GM10847 (cell line): ENCODE data around the gene METTL5.

Experiments
- POLR2A ChIP-seq: IDR thresholded peaks from 2 replicates; pipeline ENCODE4 v1.6.1; 2011; ENCODE audit not compliant: insufficient read length; ENCODE audit errors: extremely low read depth

METTL5 gene

GRCh38 chr2:169790581-169790980, 34.1 kb downstream of the METTL5 start:
- no peak for TF ChIP-seq POLR2A

DNA sequence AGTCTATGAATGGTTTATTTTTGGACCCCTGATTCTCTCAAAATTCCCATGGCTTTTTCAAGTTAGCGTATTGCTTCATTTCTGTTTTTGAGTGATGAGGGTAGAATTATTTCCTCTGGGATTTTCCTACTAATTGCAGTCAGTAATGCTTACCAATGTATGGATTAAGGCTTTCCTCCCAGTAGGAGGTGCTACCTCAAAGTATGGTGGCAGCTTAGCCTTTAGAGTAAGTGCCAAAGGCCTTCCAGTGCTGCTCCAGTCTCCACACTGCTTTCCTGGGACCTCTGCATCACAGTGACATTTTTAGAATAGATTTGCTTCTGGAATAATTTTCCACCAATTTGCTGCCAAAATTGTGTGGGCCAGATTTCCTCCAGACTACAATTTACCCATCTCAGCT, 42.2 kb downstream of the METTL5 start:
- TF ChIP-seq POLR2A, result no peak

DNA sequence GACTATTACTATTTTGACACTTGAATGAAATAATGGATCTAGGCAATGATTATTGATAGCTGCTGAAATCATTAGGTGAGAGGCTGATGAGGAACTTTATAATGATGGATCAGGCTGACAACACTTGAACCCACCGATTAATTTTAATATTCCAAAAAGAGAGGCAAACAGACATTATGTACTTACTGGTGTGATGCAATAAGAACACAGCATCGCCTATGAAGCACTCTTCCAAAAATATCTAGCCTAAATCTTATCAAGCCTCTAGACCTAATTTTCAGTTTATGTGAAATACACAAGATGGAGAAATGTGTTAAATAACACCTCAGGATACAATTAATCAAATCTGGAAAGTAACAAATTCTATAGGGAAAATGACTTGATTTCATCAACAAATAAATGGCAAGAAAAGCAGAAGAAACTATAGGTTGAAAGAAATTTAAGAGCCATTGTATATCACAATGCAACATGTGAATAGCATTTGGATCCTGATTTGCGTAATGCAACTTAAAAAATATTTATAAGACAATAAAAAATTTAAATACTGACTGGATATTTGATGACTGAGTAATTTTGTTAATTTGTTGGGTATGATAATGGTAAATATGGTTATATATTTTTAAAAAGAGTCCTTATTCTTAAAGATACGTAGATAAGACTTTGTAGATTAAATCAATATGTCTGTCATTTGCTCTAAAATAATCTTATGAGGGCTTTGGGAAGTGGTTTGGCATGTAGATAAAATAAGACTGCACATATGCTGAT, 43.3 kb downstream of the METTL5 start:
- no peak for TF ChIP-seq POLR2A

GRCh38 chr2:169778446-169778845, 46.3 kb downstream of the METTL5 start:
- no peak for TF ChIP-seq POLR2A

DNA sequence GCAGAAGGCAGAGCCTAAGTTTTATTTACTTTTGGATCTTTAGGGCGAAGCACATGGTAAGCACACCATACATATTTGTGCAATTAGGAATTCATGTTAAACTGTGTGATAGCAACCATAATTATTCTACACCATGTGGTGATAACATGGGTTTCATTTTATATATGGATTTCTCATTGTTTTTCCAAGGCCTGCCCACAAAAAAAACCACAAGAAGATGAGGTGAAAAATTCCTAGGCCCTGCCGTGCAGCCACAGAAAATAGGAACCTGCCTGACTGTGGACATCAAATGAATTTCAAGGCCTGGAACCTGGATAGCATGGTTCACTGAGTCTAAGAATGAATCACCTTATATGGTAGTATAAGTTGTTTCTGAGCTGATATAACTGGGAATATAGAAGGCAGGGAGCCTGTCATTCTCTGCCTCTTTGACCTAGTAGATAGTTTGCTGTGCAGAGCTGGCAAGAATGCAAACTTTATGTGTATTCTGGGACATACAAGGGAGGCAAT, 48.4 kb downstream of the METTL5 start:
- TF ChIP-seq POLR2A, result no peak

DNA sequence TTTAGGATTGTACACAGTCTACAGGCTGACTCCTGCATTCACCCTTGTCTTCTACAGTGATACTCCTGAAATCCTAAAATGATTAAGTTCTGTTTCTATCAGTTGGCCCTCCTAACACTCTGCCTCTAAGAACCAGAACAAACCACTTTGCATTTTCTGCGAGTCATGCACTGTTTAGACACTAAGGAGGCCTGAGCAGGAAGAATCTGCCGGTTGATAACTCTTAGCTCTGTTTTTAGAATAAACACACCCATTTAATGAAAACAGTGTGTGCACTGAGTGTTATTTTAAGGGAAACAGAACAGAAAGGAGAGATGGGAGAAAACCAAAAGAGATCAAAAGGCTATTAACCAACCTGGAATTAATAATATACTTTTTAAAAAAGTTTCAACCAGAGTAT, 48.9 kb downstream of the METTL5 start:
- TF ChIP-seq POLR2A, result no peak

- TF ChIP-seq POLR2A, result no peak
Observed at GRCh38 chr2:169775354-169775753, 49.4 kb downstream of the METTL5 start.

- TF ChIP-seq POLR2A, result no peak
Observed at GRCh38 chr2:169772651-169773050, 52.1 kb downstream of the METTL5 start.

- no peak for TF ChIP-seq POLR2A
Observed at GRCh38 chr2:169771612-169772011, 53.1 kb downstream of the METTL5 start.

DNA sequence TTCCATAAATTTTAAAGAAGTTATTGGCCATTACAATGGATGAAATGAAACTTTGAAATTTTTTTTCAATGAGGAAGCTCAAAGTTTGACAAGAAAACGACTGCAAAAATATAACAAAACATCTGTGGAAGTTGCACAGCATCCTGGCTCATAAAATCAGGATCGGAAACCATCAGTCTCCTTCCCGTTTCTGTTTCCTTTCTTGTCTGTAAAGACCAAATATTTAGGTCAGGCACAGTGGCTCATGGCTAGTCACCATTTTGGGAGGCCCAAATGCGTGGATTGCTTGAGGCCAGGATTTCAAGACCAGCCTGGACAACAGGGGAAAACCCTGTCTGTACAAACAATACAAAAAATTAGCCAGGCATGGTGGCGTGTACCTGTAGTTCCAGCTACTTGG, 53.7 kb downstream of the METTL5 start:
- no peak for TF ChIP-seq POLR2A

- no peak for TF ChIP-seq POLR2A
Observed at GRCh38 chr2:169768262-169768995, 56.3 kb downstream of the METTL5 start.

DNA sequence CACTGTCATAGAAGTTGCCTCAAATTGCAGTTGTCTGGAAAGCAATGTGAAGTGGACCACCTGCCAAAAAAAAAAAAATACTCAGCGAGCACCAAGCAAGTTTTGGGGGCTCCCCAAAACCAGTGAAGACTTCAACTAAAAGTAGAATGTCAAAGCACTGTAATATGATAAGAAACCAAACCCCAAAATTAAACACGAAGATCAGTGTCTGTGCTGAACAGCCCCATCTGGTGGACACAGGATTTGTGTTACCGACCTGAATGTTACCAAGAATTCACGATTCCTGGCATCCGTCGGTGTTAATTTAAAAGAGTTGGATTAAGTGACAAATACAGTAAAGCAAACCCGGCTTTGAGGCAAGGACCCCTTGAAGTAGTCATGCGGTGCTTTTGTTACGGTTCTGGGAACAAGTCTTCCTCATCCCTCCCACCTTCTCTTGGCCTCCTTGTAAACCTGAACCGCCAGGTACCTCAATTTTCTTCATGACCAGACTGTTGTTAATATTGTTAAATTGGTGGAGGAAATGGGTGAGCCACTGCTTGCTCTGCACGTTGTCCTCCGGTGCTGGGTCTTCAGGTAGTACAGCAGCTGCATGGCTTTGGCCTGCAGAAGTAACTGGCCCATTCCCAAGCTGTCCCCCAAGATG, 57.3 kb downstream of the METTL5 start:
- TF ChIP-seq POLR2A, result no peak

- no peak for TF ChIP-seq POLR2A
Observed at GRCh38 chr2:169765523-169765922, 59.2 kb downstream of the METTL5 start.

DNA sequence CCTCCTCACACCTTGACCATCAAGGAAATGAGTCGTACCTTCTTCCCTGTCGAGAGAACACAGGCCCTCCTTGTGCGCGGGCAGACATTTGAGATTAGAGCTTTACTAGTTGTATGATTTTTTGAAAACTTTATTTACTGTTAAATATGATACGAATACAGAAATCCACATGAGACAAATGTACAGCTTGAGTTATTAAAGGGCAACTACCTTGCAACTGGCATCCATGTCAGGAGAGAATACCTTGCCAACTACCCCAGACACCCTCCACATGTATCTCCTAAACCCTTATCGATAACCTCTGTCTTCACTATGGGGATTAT, 62.8 kb downstream of the METTL5 start:
- no peak for TF ChIP-seq POLR2A
